ENCODE measurements around the gene PSMA7.

PSMA7 gene

GRCh38 chr20:62135573-62136266, 7.5 kb downstream of the PSMA7 start:
- no peak for DNase-seq

DNA sequence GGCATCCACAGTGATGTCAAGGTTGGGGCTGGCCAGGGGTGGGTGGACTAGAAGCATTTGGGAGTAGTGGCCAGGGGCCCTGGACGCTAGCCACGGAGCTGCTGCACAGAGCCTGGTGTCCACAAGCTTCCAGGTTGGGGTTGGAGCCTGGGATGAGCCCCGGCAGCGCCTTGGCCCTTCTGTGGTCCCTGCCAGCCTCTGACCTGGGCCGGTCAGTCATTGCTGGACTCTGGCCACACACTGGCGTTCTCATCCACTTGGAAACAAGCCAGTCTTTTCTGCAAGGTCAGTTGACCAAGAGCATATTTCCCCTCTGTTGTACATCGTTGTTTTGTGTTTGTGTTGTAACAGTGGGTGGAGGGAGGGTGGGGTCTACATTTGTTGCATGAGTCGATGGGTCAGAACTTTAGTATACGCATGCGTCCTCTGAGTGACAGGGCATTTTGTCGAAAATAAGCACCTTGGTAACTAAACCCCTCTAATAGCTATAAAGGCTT, 8.4 kb downstream of the PSMA7 start:
- no peak for DNase-seq

- DNase-seq = no peak
Observed at GRCh38 chr20:62133864-62134263, 9.3 kb downstream of the PSMA7 start.

DNA sequence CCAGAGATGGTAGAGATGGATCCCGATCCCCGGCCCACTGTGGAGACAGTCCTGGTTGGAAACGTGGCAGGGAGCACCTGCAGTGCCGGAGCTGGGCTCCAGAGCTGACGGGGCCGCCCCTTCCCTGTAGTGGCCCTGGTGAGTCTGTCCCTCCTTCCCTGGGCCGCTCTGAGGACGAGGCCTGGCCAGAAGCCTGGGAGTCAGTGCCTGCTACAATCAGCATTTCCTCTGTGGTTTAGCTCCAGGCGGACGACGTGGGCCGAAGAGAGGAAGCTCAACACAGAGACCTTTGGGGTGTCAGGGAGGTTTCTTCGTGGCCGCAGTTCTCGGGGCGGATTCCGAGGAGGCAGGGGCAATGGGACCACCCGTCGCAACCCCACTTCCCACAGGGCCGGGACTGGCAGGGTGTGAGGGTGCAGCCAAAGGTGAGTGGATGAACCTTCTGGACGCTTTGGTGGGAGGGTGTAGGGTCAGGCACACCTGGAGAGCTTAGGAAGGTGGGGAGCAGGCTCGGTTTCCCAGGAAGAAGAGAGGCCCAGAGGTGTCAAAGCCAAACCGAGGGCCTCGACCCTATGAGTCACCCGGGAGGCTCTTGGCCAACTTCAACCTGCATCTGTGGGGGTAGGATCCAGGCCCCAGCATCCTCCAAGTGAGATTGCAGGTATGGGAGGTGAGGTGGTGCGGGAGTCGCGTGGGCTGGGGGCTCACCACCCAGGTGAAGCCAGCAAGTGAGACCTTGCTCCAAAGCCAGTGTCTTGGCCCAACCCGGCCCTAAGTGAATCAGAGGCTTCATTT, 9.9 kb downstream of the PSMA7 start:
- DNase-seq = no peak

- DNase-seq = no peak
Observed at GRCh38 chr20:62132421-62132820, 10.8 kb downstream of the PSMA7 start.

- DNase-seq = no peak
Observed at GRCh38 chr20:62131560-62132320, 11.5 kb downstream of the PSMA7 start.

- DNase-seq = no peak
Observed at GRCh38 chr20:62129731-62130531, 13.3 kb downstream of the PSMA7 start.

- no peak for DNase-seq
Observed at GRCh38 chr20:62128502-62128901, 14.7 kb downstream of the PSMA7 start.

- no peak for DNase-seq
Observed at GRCh38 chr20:62127799-62128198, 15.4 kb downstream of the PSMA7 start.

DNA sequence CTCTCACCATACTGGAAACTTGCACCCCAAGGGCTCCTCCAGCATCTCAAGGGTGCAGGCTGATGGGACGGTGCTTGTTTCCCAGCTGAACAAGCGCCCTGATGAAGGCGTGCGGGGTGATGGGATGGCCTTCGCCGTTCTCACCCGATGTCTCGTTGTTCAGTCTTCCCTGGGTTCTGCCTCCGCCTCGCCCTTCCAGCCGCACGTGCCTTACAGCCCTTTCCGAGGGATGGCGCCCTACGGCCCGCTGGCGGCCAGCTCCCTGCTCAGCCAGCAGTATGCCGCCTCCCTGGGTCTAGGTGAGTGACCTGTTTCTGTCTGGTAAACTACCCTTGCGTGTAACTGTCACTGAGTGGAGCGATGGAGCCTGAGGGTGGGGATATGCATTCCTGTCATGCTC, 17.1 kb downstream of the PSMA7 start:
- DNase-seq = no peak

DNA sequence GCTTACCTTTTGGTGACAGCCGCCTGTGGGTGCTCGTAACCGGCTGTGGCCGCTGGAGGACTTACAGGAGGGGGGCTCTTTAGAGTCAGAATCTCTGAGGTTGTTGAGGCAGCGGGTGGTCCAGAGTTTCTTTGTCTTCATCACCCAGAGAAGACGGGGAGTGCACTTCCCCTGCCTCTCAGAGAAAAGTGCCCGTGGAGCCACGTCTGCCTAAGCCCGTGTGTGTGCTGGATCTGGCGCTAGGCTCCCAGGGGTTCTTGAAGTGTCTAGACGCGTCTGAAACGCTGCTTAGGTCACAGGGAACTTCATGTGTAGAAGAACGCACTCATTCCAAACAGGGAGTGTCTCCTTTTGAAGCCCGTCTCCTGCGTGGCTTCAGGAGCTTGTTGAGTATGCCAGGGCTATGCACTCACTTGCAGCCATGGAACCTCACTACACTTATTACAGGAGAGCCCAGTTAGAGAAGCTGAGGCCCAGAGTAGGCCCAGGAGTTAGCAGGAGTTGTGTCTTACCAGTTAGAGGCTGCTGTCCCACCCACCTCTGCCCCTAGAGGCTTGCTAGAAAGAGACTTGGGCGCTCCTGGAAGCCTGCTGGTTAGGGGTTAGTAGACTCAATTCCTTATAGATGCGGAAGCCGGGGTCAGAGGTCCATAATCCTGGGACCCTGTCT, 19.6 kb downstream of the PSMA7 start:
- no peak for DNase-seq

DNA sequence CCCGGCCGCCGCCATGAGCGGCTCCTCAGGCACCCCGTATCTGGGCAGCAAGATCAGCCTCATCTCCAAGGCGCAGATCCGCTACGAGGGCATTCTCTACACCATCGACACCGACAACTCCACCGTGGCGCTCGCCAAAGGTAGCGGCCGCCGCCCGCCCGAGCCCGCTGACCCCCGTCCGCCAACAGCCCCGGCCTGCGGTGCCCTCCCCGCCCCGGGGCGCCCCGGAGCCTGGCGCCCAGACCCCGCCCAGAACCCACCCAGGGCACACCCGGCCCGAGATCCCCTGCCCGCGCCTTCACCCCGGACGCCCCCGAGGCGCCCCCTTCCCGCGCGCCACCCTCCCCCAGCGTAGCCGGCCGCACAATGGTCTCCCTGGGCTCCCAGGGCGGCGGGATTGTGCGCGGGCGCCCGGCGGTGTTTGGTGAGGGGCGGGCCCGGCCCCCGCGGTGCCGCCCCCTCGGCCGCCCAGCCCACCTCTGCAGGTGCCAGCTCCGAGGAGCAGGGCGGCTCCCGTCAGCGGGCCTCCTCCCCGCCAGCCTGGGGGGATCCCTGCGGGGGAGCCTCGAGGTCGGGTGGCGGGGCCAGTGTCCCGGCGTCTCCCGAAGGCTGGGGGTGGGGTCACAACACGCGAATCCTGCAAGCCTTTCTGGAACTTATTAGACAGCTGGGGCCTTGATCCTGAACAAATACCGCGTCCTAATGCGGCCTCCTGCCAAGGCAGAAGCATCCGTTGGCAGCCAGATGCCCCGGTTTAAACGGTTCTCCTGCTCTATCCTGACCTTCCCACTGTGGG, 20.3 kb downstream of the PSMA7 start:
- peak; percentile 35 for DNase-seq

- DNase-seq = peak; percentile 90
Observed at GRCh38 chr20:62121776-62122653, 21.2 kb downstream of the PSMA7 start, which contains the start of gene LSM14B. TSS of gene LSM14B (plus strand) at chr20:62122475. CDS start at chr20:62122667, 192 bp downstream.

GRCh38 chr20:62120990-62121775, 22.0 kb downstream of the PSMA7 start:
- DNase-seq = no peak

DNA sequence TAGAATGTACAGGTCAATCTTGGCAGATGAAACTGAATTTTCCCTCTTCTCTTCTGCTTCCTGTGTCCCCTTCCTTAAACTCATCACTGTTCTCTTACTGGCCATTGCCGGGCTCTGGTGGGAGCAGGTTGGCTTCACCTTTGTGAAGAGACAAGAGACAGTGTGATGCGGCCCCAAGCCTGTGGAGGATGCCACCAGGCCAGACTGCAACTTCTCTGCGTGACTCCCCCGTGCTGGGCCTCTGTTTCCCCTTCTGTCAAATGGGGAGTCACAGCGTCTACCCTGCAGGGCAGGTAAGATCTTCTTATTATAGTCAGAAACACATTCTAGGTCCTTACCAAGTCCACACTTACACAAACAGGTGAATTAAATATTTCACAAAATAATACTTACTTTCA, 22.8 kb downstream of the PSMA7 start:
- no peak for DNase-seq

DNA sequence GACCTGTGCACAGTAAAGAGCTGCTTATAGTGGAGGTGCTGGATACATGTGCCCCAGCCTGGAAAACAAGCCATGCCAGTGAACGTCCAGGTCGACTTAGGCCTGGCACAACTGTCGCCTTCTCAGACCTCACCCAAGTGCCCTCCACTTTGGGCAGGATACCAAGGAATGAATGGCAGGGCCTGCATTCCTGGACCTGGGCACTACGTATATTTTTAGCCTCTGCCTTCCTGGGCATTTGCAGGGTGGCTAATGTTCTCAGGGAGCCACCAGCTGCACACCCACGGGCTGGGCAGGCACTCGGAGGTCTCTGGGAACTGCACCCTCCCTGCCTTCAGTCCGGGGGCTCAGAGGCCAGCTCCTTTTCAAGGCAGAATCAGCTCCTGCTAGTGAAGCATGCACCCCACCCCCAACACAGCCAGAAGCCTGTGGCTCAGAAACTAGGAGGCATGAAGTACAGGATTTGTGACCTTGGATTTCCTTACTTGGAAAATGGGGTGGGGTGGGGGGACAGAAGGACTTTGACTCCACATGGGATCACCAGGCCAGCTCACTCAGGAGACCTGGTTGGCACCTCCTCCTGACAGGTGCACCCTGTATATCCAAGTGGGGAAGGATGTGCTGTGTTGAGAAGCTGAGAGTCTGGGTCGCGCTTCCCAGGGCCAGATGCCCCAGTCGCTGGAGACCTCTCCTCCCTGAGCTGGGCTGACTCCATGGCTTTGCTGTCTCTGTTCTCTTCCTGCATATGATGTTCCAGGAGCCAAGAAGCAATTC, 23.4 kb downstream of the PSMA7 start:
- no peak for DNase-seq

DNA sequence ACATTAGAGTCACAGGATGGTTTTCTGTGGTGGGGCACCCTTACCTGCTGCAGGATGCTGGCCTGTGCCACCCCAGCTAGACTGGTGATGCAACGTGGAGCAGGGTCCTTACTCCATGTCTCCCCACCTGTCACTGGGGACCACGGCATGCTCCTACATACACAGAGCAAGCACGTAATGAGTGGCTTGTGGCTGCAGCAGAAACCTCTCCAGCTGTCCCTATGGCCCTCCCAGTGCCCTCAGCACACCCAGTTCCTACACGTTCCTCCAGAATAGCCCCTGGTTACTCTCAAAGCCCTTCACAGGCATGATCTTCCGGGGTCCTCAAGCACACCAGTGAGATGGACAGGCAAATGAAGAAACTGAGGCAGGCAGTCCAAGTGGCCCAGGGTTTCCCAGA, 24.1 kb downstream of the PSMA7 start:
- no peak for DNase-seq

Measured in T-helper 9 cell (primary cell).